SK-N-SH (cell line): ENCODE results near the gene SPATA21. TPM values are rescaled to one million over a fixed set of nuclear protein-coding genes. Genes with fewer than 3 reads are reported as not detected.

ENCODE experiments used
- CTCF ChIA-PET: fragments of 300-600, 350-600 bp; formaldehyde crosslinking; extraction: SDS; loops from one replicate; lab custom pipeline; 2021; lab: Yijun Ruan, JAX
- POLR2A ChIA-PET: fragments of 350-600 bp; sonication (Branson Sonifier 250); formaldehyde crosslinking; extraction: SDS; loops from one replicate; lab custom pipeline; 2020; ENCODE audit warnings: antibody characterized with exemption, inconsistent platforms; lab: Yijun Ruan, JAX
- DNase-seq: peaks from one replicate; pipeline ENCODE4 v3.0.0; 2012
- H2AFZ ChIP-seq: fragments of 200-600 bp; sonication (generic); 2 replicates; pipeline ENCODE4 v1.8.1; 2016; ENCODE audit warnings: antibody characterized with exemption, mild to moderate bottlenecking, low read depth
- H3F3A ChIP-seq: fragments of 200-600 bp; sonication (generic); replicated peaks from 2 replicates; pipeline ENCODE3; 2016; ENCODE audit warnings: antibody characterized with exemption, mild to moderate bottlenecking; ENCODE audit not compliant: insufficient read depth
- H3K27ac ChIP-seq, 2 experiments: fragments of 200-500 bp in 1 of 2; fragments of 200-600 bp in 1 of 2; sonication (Bioruptor generic) in 1 of 2; sonication (generic), shearing (Covaris generic) in 1 of 2; 2 replicates each; pipeline versions ENCODE4 v1.5.1 to v1.6.1; 2014 to 2016; ENCODE audit warnings: low read depth in 2 of 2, inconsistent platforms in 1 of 2, low read length in 1 of 2, mild to moderate bottlenecking in 1 of 2, mixed read lengths in 1 of 2
- H3K27me3 ChIP-seq: fragments of 200-600 bp; sonication (generic), shearing (Covaris generic); 2 replicates; pipeline ENCODE4 v1.6.1; 2016; ENCODE audit warnings: mixed run types; ENCODE audit not compliant: insufficient read depth
- H3K36me3 ChIP-seq, 2 experiments: fragments of 200-500 bp in 1 of 2; fragments of 200-600 bp in 1 of 2; sonication (Bioruptor generic) in 1 of 2; sonication (generic) in 1 of 2; replicated peaks in 1 of 2; 2 replicates each; pipeline versions ENCODE3 to v1.5.1; 2014 to 2016; ENCODE audit warnings: low read length in 1 of 2, mild to moderate bottlenecking in 1 of 2; ENCODE audit not compliant: insufficient read depth in 2 of 2, control insufficient read depth in 1 of 2
- H3K4me1 ChIP-seq, 2 experiments: fragments of 200-500 bp in 1 of 2; fragments of 200-600 bp in 1 of 2; sonication (Bioruptor generic) in 1 of 2; sonication (generic), shearing (Covaris generic) in 1 of 2; 2 replicates each; pipeline versions ENCODE4 v1.5.1 to v1.6.1; 2014 to 2016; ENCODE audit warnings: low read depth in 1 of 2, low read length in 1 of 2, mixed run types in 1 of 2; ENCODE audit not compliant: insufficient read depth in 2 of 2, control insufficient read depth in 1 of 2
- H3K4me2 ChIP-seq: fragments of 200-600 bp; sonication (generic), shearing (Covaris generic); 2 replicates; pipeline ENCODE4 v1.6.1; 2017; ENCODE audit warnings: mixed run types
- H3K4me3 ChIP-seq, 2 experiments: fragments of 200-500 bp in 1 of 2; fragments of 200-600 bp in 1 of 2; sonication (Bioruptor generic) in 1 of 2; sonication (generic), shearing (Covaris generic) in 1 of 2; 2 replicates each; pipeline versions ENCODE4 v1.5.1 to v1.8.1; 2014 to 2016; ENCODE audit warnings: low read depth in 2 of 2, inconsistent platforms in 1 of 2, low read length in 1 of 2, mild to moderate bottlenecking in 1 of 2, mixed read lengths in 1 of 2, moderate library complexity in 1 of 2
- H3K79me2 ChIP-seq: fragments of 200-600 bp; sonication (generic); 2 replicates; pipeline ENCODE4 v1.8.1; 2017; ENCODE audit warnings: mild to moderate bottlenecking; ENCODE audit not compliant: insufficient read depth
- H3K9ac ChIP-seq: fragments of 200-600 bp; sonication (generic); 2 replicates; pipeline ENCODE4 v1.6.1; 2017; ENCODE audit warnings: mixed run types
- H3K9me2 ChIP-seq: fragments of 200-600 bp; sonication (generic); 2 replicates; pipeline ENCODE4 v1.6.1; 2017; ENCODE audit warnings: mixed run types
- H3K9me3 ChIP-seq: fragments of 200-600 bp; sonication (generic); 2 replicates; pipeline ENCODE4 v1.6.1; 2017; ENCODE audit warnings: mixed run types, mild to moderate bottlenecking, moderate library complexity
- H4K20me1 ChIP-seq: fragments of 200-600 bp; sonication (generic); 2 replicates; pipeline ENCODE4 v1.6.1; 2017; ENCODE audit warnings: mild to moderate bottlenecking, mixed run types; ENCODE audit not compliant: insufficient read depth
- CTCF ChIP-seq: fragments of 200-600 bp; sonication (generic); IDR thresholded peaks from 2 replicates; pipeline ENCODE4 v1.6.1; 2017; ENCODE audit warnings: antibody characterized with exemption, mild to moderate bottlenecking, moderate library complexity
- EP300 ChIP-seq, 2 experiments: IDR thresholded peaks; 2 replicates each; pipeline versions ENCODE4 v1.4.0 to v1.6.1; 2012; ENCODE audit warnings: borderline replicate concordance in 1 of 2, low read depth in 1 of 2, low read length in 1 of 2
- EZH2phosphoT487 ChIP-seq: fragments of 200-600 bp; sonication (generic); IDR thresholded peaks from 2 replicates; pipeline ENCODE4 v1.6.1; 2017; ENCODE audit warnings: low read depth, mixed run types, mild to moderate bottlenecking, antibody characterized with exemption, moderate library complexity, borderline replicate concordance
- FOSL2 ChIP-seq: IDR thresholded peaks from 2 replicates; pipeline ENCODE4 v1.4.0; 2012; ENCODE audit warnings: low read depth, mild to moderate bottlenecking, moderate library complexity, borderline replicate concordance
- FOXM1 ChIP-seq: IDR thresholded peaks from 2 replicates; pipeline ENCODE4 v1.4.0; 2012; ENCODE audit warnings: low read depth, mild to moderate bottlenecking
- GABPA ChIP-seq: IDR thresholded peaks from 2 replicates; pipeline ENCODE4 v1.4.0; 2012; ENCODE audit warnings: low read depth, mild to moderate bottlenecking
- GATA2 ChIP-seq: sonication (generic); formaldehyde crosslinking; IDR thresholded peaks from 2 replicates; pipeline ENCODE4 v1.5.0; 2020; ENCODE audit warnings: mild to moderate bottlenecking, missing genetic modification reagents
- JUND ChIP-seq: IDR thresholded peaks from 2 replicates; pipeline ENCODE4 v1.4.0; 2012
- MAX ChIP-seq: IDR thresholded peaks from 2 replicates; pipeline ENCODE4 v1.4.0; 2012; ENCODE audit warnings: low read depth
- MEF2A ChIP-seq: IDR thresholded peaks from 2 replicates; pipeline ENCODE4 v1.4.0; 2012; ENCODE audit warnings: low read depth, borderline replicate concordance
- MXI1 ChIP-seq: IDR thresholded peaks from 2 replicates; pipeline ENCODE4 v1.6.1; 2012; ENCODE audit warnings: mild to moderate bottlenecking, low read depth, low read length, improper control_type of control experiment
- NRF1 ChIP-seq: IDR thresholded peaks from 2 replicates; pipeline ENCODE4 v1.6.1; 2012; ENCODE audit warnings: low read depth, mild to moderate bottlenecking, low read length
- POLR2AphosphoS5 ChIP-seq: IDR thresholded peaks from 2 replicates; pipeline ENCODE4 v1.6.1; 2012; ENCODE audit warnings: low read depth, low read length
- RFX5 ChIP-seq: IDR thresholded peaks from 2 replicates; pipeline ENCODE4 v1.6.1; 2012; ENCODE audit warnings: mild to moderate bottlenecking, improper control_type of control experiment, low read length
- SIN3A ChIP-seq: IDR thresholded peaks from 2 replicates; pipeline ENCODE4 v1.6.1; 2012; ENCODE audit warnings: low read depth, mild to moderate bottlenecking, low read length, moderate library complexity, borderline replicate concordance
- YY1 ChIP-seq: IDR thresholded peaks from 2 replicates; pipeline ENCODE4 v1.4.0; 2012; ENCODE audit warnings: low read depth, mild to moderate bottlenecking
- whole genome bisulfite sequencing: methylation state at CpG from one replicate; pipeline ENCODE4 v1.1.6; 2017; ENCODE audit warnings: low lambda C conversion rate; 5-methylcytosine and 5-hydroxymethylcytosine counted together
- polyA plus RNA-seq, 3 experiments: library from polyadenylated mRNA; depleted of rRNA; stranded (reverse); fragments of >200 nt; gene quantifications; 2 replicates each; pipeline ENCODE4 v1.2.3, GENCODE V29; 2012

Gene SPATA21
- polyA plus RNA-seq, 1 of the 3 experiments (the other 2 are of a cell fraction): 0.10 TPM

- Histone ChIP-seq H4K20me1 (peaks cover 48% of the 10 kb centered on the region), H3K4me2 (0 out of 2 replicates have a peak overlapping the region, but pooled peaks have one; percentile 92), H3K79me2 (peaks cover 74% of the 10 kb centered on the region), H3F3A (peaks cover 34% of the 10 kb centered on the region), H3K9ac (no peak overlapping the region), H3K4me1 (peaks cover 9 to 30% of the 10 kb centered on the region in 2 experiments), H3K4me3 (no peak overlapping the region), H2AFZ (no peak overlapping the region), H3K9me3 (no peaks in the 10 kb centered on the region), H3K36me3 (peaks cover 2 to 5% of the 10 kb centered on the region in 2 experiments), H3K27ac (no peak overlapping the region), H3K9me2 (no peaks in the 10 kb centered on the region), H3K27me3 (no peaks in the 10 kb centered on the region)
- no peak for TF ChIP-seq GABPA
- no peak for TF ChIP-seq SIN3A
- TF ChIP-seq MXI1: no peak
- no peak for TF ChIP-seq FOXM1
- TF ChIP-seq EZH2phosphoT487: no peak
- no peak for TF ChIP-seq NRF1
- no peak for TF ChIP-seq FOSL2
- no peak for TF ChIP-seq GATA2 (CRISPR knock-in tag)
- no peak for TF ChIP-seq CTCF
- TF ChIP-seq EP300 (IDR thresholded peaks at IDR 0.05; ENCODE audit: borderline replicate concordance in 1 of 2, low read depth in 1 of 2, low read length in 1 of 2): no peak
- no peak for TF ChIP-seq YY1
- no peak for TF ChIP-seq MEF2A
- no peak for TF ChIP-seq RFX5
- TF ChIP-seq POLR2AphosphoS5: no peak
- TF ChIP-seq MAX: no peak
- no peak for TF ChIP-seq JUND
- CTCF ChIA-PET: interaction anchor here (1.6 kb wide), 1 partner anchor 582 kb away, joined by 3 read pairs; no protein-coding TSS in a partner anchor
- POLR2A ChIA-PET: interaction anchor here (1.1 kb wide), 1 partner anchor 9 kb away, joined by 3 read pairs; no protein-coding TSS in a partner anchor
- no peak for DNase-seq
- 94% methylated on average over 4 of the region's 4 CpGs for WGBS
Measured at GRCh38 chr1:16369821-16370220, 67.4 kb downstream of the SPATA21 start.
